KOPT-K1 (cell line): Measurements from ENCODE around the gene UBC.
"Not testable (repeated sequence)": the region's sequence is repeated elsewhere in the genome, so short reads cannot be mapped to it uniquely, and the experiment has no call there.

Source experiments
- H3K27ac ChIP-seq: fragments of 200-600 bp; sonication (generic); 2 replicates; pipeline ENCODE4 v1.5.1; 2016; ENCODE audit warnings: antibody characterized with exemption, mild to moderate bottlenecking, low read depth, low read length; ENCODE audit not compliant: poor library complexity, severe bottlenecking
- H3K36me3 ChIP-seq: fragments of 200-600 bp; sonication (generic); 2 replicates; pipeline ENCODE4 v1.5.1; 2017; ENCODE audit warnings: antibody characterized with exemption, mild to moderate bottlenecking, low read length, moderate library complexity; ENCODE audit not compliant: insufficient read depth
- H3K9me3 ChIP-seq: fragments of 200-600 bp; sonication (generic); 2 replicates; pipeline ENCODE4 v1.5.1; 2017; ENCODE audit warnings: antibody characterized with exemption, low read length, mild to moderate bottlenecking; ENCODE audit not compliant: insufficient read depth, poor library complexity, severe bottlenecking

Gene UBC

DNA sequence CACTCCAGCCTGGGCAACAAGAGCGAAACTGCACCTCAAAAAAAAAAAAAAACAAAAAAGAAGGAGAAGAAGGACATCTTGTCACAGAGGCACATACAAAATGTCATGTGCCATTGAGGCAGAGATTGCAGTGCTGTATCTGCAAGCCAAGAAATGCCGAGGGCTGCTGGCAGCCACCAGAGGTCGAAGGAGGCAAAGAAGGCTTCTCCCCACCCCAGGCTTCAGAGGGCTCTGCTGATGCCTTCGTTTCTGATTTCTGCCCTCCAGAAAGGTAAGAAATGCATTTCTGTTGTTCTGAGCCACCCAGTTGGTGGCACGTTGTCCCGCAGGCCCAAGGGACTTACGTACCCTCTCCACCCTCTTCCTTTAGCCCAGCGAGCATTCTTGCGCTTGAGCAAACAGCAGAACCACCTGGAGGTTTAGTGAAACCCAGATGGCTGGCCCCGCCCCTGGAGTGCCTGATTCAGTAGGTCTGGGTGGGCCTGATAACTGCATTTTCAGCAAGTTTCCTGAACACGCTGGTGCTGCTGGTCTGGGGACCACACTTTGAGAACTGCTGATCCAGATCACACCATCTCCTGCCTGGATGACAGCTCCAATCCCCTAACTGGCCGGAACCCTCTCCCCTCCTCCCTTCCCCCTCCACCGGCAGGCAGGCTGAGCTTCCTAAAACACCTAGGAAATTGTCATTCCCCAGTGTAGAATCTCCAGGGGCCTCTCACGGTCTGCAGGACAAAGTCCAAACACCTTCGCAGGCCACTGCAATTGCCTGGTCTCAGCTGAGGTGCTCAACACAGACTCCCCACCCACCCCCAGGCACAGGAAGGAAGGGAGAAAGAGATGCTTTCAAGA, 29.6 kb downstream of the UBC start:
- Histone ChIP-seq H3K9me3 (no peaks in the 10 kb centered on the region), H3K36me3 (no peaks in the 10 kb centered on the region), H3K27ac (no peak overlapping the region)

- H3K9me3 ChIP-seq: no peaks in the 10 kb centered on the region
- no peak overlapping the region for H3K27ac ChIP-seq
- H3K36me3 ChIP-seq: no peaks in the 10 kb centered on the region
Observed at GRCh38 chr12:124883263-124884130, 31.0 kb downstream of the UBC start.

DNA sequence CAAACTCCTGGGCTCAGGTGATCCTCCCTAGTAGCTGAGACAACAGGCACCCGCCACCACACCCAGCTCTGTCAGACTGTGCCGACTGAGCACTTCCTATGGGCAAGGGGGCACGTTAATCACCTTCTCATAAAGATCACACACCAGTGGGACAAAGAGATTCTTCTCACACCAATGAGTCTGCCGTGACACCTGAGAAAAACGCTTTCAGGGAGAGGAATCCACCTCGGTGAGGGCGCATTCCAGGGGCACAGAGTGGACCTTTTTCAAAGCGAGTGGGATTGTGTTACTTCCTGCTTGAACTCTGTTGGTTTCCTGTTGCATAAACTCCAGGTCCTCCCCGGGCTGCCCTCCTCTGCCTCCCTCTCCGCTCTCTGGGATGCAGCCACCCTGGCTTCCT, 33.3 kb downstream of the UBC start:
- Histone ChIP-seq H3K36me3 (no peaks in the 10 kb centered on the region), H3K9me3 (no peaks in the 10 kb centered on the region), H3K27ac (no peak overlapping the region)

DNA sequence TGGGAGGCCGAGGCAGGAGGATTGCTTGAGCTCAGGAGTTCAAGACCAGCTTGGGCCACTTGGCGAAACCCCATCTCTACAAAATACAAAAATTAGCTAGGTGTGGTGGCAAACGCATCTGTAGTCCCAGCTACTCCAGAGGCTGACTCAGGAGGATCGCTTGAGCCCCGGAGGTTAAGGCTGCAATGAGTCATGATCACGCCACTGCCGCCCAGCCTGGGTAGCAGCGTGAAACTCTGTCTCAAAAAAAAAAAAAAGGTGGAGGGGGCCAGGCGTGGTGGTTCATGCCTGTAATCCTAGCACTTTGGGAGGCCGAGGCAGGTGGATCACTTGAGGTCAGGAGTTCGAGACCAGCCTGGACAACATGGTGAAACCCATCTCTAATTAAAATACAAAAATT, 34.1 kb downstream of the UBC start:
- H3K9me3 ChIP-seq, H3K27ac ChIP-seq, H3K36me3 ChIP-seq: not testable (repeated sequence)

DNA sequence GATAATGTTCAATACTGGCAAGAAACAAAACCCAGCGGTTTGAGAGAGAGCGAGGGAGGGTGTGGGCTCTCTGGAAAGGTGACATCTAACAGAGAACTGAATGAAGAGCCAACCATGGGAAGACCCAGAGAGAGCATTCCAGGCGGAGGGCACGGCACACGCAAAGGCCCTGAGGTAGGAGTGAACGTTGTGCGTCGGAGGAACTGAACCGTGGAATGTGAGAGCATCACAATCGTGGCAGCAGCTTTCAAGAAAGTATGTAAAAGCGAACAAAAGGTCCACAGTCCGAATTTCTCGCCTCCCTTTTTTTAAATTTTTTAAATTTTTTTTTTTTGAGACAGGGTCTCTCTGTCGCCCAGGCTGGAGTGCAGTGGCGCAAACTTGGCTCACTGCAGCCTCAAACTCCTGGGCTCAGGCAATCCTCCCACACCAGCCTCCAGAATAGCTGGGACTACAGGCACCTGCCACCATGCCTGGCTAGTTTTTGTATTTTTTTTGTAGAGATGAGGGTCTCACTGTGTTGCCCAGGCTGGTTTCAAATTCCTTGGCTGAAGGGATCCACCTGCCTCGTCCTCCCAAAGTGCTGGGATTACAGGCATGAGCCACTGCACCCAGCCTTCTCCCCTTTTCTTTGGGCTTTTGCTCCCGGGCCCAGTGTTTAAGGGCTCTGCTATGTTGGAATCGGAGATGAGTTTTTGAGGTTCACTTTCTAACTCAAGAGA, 35.5 kb downstream of the UBC start:
- Histone ChIP-seq H3K9me3 (no peaks in the 10 kb centered on the region), H3K27ac (no peak overlapping the region), H3K36me3 (no peaks in the 10 kb centered on the region)

- Histone ChIP-seq H3K9me3 (no peaks in the 10 kb centered on the region), H3K27ac (no peak overlapping the region), H3K36me3 (no peaks in the 10 kb centered on the region)
Observed at GRCh38 chr12:124877423-124877822, 37.0 kb downstream of the UBC start.

GRCh38 chr12:124876171-124876570, 38.3 kb downstream of the UBC start:
- Histone ChIP-seq H3K27ac (no peak overlapping the region), H3K36me3 (no peaks in the 10 kb centered on the region), H3K9me3 (no peaks in the 10 kb centered on the region)

DNA sequence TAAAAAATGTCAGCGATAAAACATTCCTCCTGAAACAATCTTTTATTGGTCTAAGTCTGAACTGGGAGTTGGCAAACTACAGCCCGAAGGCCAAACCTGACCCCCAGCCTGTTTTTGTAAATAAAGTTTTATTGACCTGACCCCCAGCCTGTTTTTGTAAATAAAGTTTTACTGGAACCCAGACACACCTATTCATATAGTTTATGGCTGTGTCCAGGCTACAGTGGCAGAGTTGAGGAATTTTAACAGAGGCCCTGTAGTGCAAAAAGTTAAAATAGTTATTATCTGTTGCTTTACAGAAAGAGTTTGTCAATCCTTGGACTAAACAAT, 38.7 kb downstream of the UBC start:
- Histone ChIP-seq H3K9me3 (no peaks in the 10 kb centered on the region), H3K27ac (no peak overlapping the region), H3K36me3 (no peaks in the 10 kb centered on the region)

DNA sequence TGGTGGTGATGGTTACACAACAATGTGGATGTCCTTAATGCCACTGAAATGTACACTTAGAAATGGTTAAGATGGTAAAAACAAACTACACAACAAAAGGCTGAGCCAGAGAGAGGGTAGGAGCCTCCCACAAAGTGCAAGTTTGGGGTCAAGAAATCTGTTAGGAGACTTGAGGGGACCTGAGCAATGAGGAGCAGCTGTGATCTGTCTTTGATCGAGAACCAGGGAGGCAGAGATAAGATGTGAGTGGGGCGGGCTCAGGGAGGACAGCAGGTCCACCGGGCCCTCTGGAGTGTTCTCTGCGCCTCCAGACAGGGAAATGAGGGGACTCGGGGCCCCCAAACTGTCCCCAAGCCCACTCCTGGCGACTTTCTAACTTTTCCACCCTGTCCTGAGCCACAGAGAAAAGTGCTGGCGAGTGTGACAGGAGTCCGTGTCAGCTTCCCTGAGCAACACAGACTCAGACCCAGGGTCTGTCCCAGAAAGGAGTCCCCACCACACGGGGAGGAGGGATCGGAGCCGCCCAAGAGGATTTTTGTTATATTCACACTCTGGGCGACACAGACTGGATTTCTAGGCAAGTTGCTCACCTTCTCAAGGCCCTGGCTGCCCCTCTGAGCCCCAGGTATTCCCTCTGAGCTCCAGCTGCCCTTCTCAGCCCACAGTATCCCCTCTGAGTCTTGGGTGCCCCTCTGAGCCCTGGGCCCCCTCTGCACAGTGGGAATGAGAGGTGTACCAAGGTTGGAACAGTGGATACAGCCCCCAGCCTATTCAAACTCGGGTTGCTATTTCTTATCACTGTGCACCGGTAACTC, 39.3 kb downstream of the UBC start:
- no peaks in the 10 kb centered on the region for H3K9me3 ChIP-seq
- H3K36me3 ChIP-seq: no peaks in the 10 kb centered on the region
- H3K27ac ChIP-seq: no peak overlapping the region

- Histone ChIP-seq H3K27ac (no peak overlapping the region), H3K9me3 (no peaks in the 10 kb centered on the region), H3K36me3 (no peaks in the 10 kb centered on the region)
Observed at GRCh38 chr12:124874188-124874587, 40.3 kb downstream of the UBC start.

GRCh38 chr12:124872068-124872719, 42.3 kb downstream of the UBC start:
- H3K9me3 ChIP-seq: no peaks in the 10 kb centered on the region
- no peaks in the 10 kb centered on the region for H3K36me3 ChIP-seq
- no peak overlapping the region for H3K27ac ChIP-seq

DNA sequence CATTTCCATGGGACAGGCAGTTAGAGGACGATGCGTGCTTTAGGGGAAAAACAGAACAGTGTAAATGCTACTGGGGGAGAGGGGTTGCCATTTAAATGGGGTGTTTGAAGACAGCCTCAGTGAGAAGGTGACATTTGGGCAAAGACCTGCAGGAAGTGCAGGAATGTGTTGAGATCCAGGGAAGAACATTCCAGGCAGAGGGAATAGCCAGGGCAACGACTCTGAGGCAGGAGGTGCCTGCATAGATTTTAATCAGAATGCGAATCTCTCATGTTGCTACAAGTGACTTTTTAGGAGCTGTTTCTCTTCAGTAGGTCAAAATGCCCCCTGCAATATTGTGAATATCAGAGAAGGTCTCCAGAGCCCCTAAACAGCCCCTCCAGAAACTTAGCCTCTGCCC, 43.2 kb downstream of the UBC start:
- H3K9me3 ChIP-seq: no peaks in the 10 kb centered on the region
- H3K27ac ChIP-seq: no peak overlapping the region
- H3K36me3 ChIP-seq: no peaks in the 10 kb centered on the region

GRCh38 chr12:124870515-124870914, 43.9 kb downstream of the UBC start:
- Histone ChIP-seq H3K27ac (no peak overlapping the region), H3K36me3 (no peaks in the 10 kb centered on the region), H3K9me3 (no peaks in the 10 kb centered on the region)

DNA sequence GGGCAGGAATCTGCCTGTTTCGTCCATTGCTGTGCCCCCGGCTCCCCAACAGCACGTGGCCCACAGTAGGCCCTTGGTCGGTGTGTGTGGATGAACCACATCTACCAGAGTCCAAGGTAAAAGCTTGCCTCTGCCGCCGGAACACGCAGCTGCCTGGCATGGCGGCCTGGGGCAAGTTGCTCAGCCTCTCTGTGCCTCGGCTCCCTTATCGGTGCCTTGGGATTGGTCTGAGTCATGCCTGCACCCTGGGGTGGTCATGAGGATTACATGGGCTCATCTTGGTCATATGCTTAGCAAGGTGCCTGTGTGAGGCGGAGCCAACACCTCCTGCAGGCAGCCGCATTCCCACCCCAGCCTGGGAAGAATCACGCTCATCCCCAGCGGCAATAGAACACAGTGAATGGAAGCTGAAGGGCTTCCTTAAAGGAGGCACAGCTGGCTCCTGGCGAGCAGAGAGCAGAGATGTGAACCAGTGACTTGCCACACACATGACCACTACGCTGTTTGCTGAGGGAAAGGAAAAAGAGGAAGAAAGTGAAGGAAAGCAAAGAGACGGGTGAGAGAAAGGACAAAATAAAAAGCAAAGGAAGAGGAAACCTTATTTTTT, 45.3 kb downstream of the UBC start:
- Histone ChIP-seq H3K9me3 (no peaks in the 10 kb centered on the region), H3K27ac (no peak overlapping the region), H3K36me3 (no peaks in the 10 kb centered on the region)
